ENCODE measurements around the gene YDJC. TPM values are rescaled to one million over a fixed set of nuclear protein-coding genes. Genes with fewer than 3 reads are reported as not detected.

The YDJC gene
- total and polyA plus RNA-seq, 2 experiments from 2014 or later = 53.3 to 83.7 TPM

DNA sequence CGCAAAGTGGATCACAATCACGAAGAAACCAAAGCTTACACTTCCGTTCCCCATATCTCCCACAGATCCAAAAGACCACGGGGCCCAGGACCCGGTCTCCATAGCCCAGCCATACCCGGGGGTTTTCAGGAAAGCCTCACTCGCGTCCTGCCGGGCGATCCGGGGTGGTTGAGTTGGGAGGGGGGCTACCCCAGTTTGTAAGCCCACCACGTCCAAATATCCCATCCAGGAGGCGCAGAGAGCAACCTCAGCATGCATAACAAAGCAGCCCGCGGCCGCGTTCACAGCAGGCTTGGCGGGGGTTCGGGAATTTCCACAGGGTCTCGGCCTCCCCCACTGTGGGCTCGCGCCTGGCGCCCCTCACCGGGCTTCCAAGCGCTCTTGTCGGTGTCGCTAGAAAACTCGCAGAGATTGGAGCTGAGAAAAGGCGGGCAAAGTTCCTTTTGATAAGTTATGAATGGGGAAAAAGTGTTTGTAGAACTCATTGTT is 21.7 kb upstream of the YDJC start:
- H3K27me3 ChIP-seq (ENCODE audit: insufficient read depth) = no peaks in the 10 kb centered on the region
- H3K4me3 Mint-ChIP-seq = peak overlapping the region; percentile 94
- peak overlapping the region; percentile 88 for H3K27ac ChIP-seq (ENCODE audit: low read depth)
- H3K4me3 ChIP-seq = peak overlapping the region; percentile 62
- peaks cover 32% of the 10 kb centered on the region for H3K36me3 Mint-ChIP-seq (ENCODE audit: low read depth)
- H4K20me1 ChIP-seq (replicated peaks; ENCODE audit: insufficient read depth) = no peaks in the 10 kb centered on the region; the same call in 1 of the 2 replicates
- peaks cover 8% of the 10 kb centered on the region for H3K27me3 Mint-ChIP-seq (ENCODE audit: insufficient read depth, low read depth, poor library complexity)
- DNase-seq (ENCODE audit: low spot score) = no peak
- H3F3A ChIP-seq (replicated peaks; ENCODE audit: low read depth) = peaks cover 36% of the 10 kb centered on the region
- H3K79me2 ChIP-seq (replicated peaks; ENCODE audit: insufficient read depth) = peaks cover 7% of the 10 kb centered on the region
- H3K4me1 Mint-ChIP-seq = peaks cover 24% of the 10 kb centered on the region
- H3K4me2 ChIP-seq = peak overlapping the region; percentile 87
- H3K9me3 Mint-ChIP-seq = no peaks in the 10 kb centered on the region
- H3K9me2 ChIP-seq (ENCODE audit: insufficient read depth) = no peaks in the 10 kb centered on the region
- peak; percentile 10 for ATAC-seq
- H3K27ac Mint-ChIP-seq = peak overlapping the region; percentile 97
- peaks cover 13% of the 10 kb centered on the region; the same call in 1 of the 2 replicates for H3K36me3 ChIP-seq (ENCODE audit: insufficient read depth)
- peak overlapping the region; percentile 95 for H2AFZ ChIP-seq
- peaks cover 21% of the 10 kb centered on the region for H3K4me1 ChIP-seq (ENCODE audit: insufficient read depth)
- no peak; the same call in 1 of the 2 replicates for TF ChIP-seq POLR2AphosphoS5 (IDR thresholded peaks at IDR 0.05; ENCODE audit: low read depth)
- TF ChIP-seq STAT1 (IDR thresholded peaks at IDR 0.05; ENCODE audit: unreplicated experiment) = no peak
- no peak for TF ChIP-seq ZNF114 (CRISPR knock-in tag; IDR thresholded peaks at IDR 0.05)
- no peak for TF ChIP-seq EZH2 (IDR thresholded peaks at IDR 0.05; ENCODE audit: low read depth, unreplicated experiment)
- no peak for TF ChIP-seq JUNB (IDR thresholded peaks at IDR 0.05; ENCODE audit: unreplicated experiment)
- no peak for TF ChIP-seq ETS1 (IDR thresholded peaks at IDR 0.05)
- TF ChIP-seq REST (IDR thresholded peaks at IDR 0.05; ENCODE audit: unreplicated experiment) = no peak
- TF ChIP-seq, protein P1, sequence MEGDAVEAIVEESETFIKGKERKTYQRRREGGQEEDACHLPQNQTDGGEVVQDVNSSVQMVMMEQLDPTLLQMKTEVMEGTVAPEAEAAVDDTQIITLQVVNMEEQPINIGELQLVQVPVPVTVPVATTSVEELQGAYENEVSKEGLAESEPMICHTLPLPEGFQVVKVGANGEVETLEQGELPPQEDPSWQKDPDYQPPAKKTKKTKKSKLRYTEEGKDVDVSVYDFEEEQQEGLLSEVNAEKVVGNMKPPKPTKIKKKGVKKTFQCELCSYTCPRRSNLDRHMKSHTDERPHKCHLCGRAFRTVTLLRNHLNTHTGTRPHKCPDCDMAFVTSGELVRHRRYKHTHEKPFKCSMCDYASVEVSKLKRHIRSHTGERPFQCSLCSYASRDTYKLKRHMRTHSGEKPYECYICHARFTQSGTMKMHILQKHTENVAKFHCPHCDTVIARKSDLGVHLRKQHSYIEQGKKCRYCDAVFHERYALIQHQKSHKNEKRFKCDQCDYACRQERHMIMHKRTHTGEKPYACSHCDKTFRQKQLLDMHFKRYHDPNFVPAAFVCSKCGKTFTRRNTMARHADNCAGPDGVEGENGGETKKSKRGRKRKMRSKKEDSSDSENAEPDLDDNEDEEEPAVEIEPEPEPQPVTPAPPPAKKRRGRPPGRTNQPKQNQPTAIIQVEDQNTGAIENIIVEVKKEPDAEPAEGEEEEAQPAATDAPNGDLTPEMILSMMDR (conservative IDR thresholded peaks at IDR 0.05; ENCODE audit: low read depth in 2 of 2) = no peak
- TF ChIP-seq NANOG (IDR thresholded peaks at IDR 0.05; ENCODE audit: borderline replicate concordance) = no peak
- TF ChIP-seq EZH2phosphoT487 (IDR thresholded peaks at IDR 0.05; ENCODE audit: unreplicated experiment) = no peak
- no peak for TF ChIP-seq CREB1 (CRISPR knock-in tag; IDR thresholded peaks at IDR 0.05; ENCODE audit: low read depth)
